C4-2B (cell line): Measurements from ENCODE around the gene C13orf42.

Experiments used
- ZFX ChIP-seq: fragments of 450-650 bp; IDR thresholded peaks from 2 replicates; pipeline ENCODE4 v1.6.1; 2017
- TF ChIP-seq, protein P1 (sequence below): fragments of 450-650 bp; conservative IDR thresholded peaks from 2 replicates; pipeline ENCODE4 v1.5.1; 2017; ENCODE audit warnings: mild to moderate bottlenecking

DNA sequence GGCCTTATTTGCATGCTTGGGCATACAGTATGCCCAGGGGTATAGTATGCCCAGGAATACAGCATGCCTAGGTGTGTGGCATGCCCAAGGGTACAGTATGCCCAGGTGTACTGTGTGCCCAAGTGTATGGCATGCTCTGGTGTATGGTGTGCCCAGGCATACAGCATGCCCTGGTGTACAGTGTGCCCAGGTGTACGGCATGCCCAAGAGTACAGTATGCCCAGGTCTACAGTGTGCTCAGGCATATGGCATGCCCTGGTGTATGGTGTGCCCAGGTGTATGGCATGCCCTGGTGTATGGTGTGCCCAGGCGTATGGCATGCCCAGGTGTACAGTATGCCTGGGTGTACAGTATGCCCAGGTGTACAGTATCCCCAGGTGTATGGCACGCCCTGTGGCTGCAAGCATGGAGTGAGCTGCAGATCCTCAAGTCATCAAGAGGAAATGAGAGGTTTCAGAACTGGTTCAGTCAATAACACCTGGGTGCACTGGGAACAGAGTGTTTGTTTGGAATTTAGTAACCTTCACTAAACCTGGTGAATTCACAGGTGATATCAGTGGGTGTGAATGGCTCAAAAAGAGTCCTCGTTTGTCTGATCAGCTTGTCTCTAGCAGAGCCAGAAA lies 7.8 kb upstream of the C13orf42 start:
- TF ChIP-seq, protein P1, sequence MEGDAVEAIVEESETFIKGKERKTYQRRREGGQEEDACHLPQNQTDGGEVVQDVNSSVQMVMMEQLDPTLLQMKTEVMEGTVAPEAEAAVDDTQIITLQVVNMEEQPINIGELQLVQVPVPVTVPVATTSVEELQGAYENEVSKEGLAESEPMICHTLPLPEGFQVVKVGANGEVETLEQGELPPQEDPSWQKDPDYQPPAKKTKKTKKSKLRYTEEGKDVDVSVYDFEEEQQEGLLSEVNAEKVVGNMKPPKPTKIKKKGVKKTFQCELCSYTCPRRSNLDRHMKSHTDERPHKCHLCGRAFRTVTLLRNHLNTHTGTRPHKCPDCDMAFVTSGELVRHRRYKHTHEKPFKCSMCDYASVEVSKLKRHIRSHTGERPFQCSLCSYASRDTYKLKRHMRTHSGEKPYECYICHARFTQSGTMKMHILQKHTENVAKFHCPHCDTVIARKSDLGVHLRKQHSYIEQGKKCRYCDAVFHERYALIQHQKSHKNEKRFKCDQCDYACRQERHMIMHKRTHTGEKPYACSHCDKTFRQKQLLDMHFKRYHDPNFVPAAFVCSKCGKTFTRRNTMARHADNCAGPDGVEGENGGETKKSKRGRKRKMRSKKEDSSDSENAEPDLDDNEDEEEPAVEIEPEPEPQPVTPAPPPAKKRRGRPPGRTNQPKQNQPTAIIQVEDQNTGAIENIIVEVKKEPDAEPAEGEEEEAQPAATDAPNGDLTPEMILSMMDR: no peak
- no peak for TF ChIP-seq ZFX
